PC-3 (cell line): ENCODE data around the gene ZNF532. TPM values are rescaled to one million over a fixed set of nuclear protein-coding genes. Genes with fewer than 3 reads are reported as not detected.

Source experiments
- ATAC-seq: fragments of 200-7000 bp; cut with Tn5 transposase; 2 replicates; pipeline ENCODE4 v1.9.1; 2020; ENCODE audit warnings: mild to moderate bottlenecking, moderate library complexity
- BruUV-seq: library from RNA; stranded (reverse); fragments of 400-500 nt; replicated peaks from 2 replicates; lab custom pipeline; 2021; lab: Mats Ljungman, UMichigan
- CTCF ChIA-PET: fragments of 300-600 bp; sonication (Branson Sonifier 250); formaldehyde crosslinking; loops from one replicate; lab custom pipeline; 2022; ENCODE audit warnings: antibody characterized with exemption; lab: Charles Lee
- POLR2A ChIA-PET: fragments of 300-600 bp; sonication (Branson Sonifier 250); formaldehyde crosslinking; loops from one replicate; lab custom pipeline; 2022; ENCODE audit warnings: antibody characterized with exemption; ENCODE audit not compliant: unreplicated experiment; lab: Charles Lee
- DNase-seq: peaks from one replicate; pipeline ENCODE4 v3.0.0-alpha.2; 2015
- H2AFZ ChIP-seq: fragments of 300-600 bp; sonication (generic); 2 replicates; pipeline ENCODE4 v1.6.0; 2016; ENCODE audit warnings: antibody characterized with exemption, low read length
- H3F3A ChIP-seq: fragments of 300-600 bp; sonication (generic); one replicate; pipeline ENCODE4 v1.6.0; 2017; ENCODE audit warnings: antibody characterized with exemption, low read length, control low read depth, mild to moderate bottlenecking; ENCODE audit not compliant: unreplicated experiment
- H3K27ac ChIP-seq: fragments of 300-600 bp; sonication (generic); 2 replicates; pipeline ENCODE4 v1.5.1; 2016; ENCODE audit warnings: mild to moderate bottlenecking, low read length
- H3K27me3 ChIP-seq: fragments of 300-600 bp; sonication (generic); 2 replicates; pipeline ENCODE4 v1.6.1; 2016; ENCODE audit warnings: low read length, mixed read lengths
- H3K36me3 ChIP-seq: fragments of 300-600 bp; sonication (generic); 2 replicates; pipeline ENCODE4 v1.6.1; 2016; ENCODE audit warnings: low read depth, mixed run types, low read length, mixed read lengths
- H3K4me1 ChIP-seq: fragments of 300-600 bp; sonication (generic); 2 replicates; pipeline ENCODE4 v1.5.1; 2016; ENCODE audit warnings: low read length; ENCODE audit not compliant: insufficient read depth
- H3K4me2 ChIP-seq: fragments of 300-600 bp; sonication (generic); 2 replicates; pipeline ENCODE4 v1.6.0; 2016; ENCODE audit warnings: low read length
- H3K4me3 ChIP-seq: fragments of 300-600 bp; sonication (generic); 2 replicates; pipeline ENCODE4 v1.5.1; 2016; ENCODE audit warnings: mild to moderate bottlenecking, low read length, mixed read lengths
- H3K79me2 ChIP-seq: fragments of 300-600 bp; sonication (generic); 2 replicates; pipeline ENCODE4 v1.6.1; 2017; ENCODE audit warnings: low read length, mixed read lengths
- H3K9ac ChIP-seq: fragments of 300-600 bp; sonication (generic); 2 replicates; pipeline ENCODE4 v1.6.0; 2016; ENCODE audit warnings: mild to moderate bottlenecking, low read length
- H3K9me2 ChIP-seq: fragments of 300-600 bp; sonication (generic); replicated peaks from 2 replicates; pipeline ENCODE4 v1.6.1; 2016; ENCODE audit warnings: mixed run types, low read length, mixed read lengths
- H3K9me3 ChIP-seq: fragments of 300-600 bp; sonication (generic); 2 replicates; pipeline ENCODE4 v1.6.1; 2016; ENCODE audit warnings: low read length, mixed read lengths
- H4K20me1 ChIP-seq: fragments of 300-600 bp; sonication (generic); 2 replicates; pipeline ENCODE4 v1.6.1; 2016; ENCODE audit warnings: low read length, mixed read lengths
- EZH2 ChIP-seq: fragments of 300-600 bp; sonication (generic); IDR thresholded peaks from one replicate; pipeline ENCODE4 v1.6.1; 2017; ENCODE audit warnings: antibody characterized with exemption, mild to moderate bottlenecking, low read length; ENCODE audit not compliant: unreplicated experiment
- EZH2phosphoT487 ChIP-seq: fragments of 300-600 bp; sonication (generic); IDR thresholded peaks from 2 replicates; pipeline ENCODE4 v1.6.1; 2018; ENCODE audit warnings: mild to moderate bottlenecking, antibody characterized with exemption, low read length, borderline replicate concordance
- intact Hi-C: fragments of 100-400 bp; cut with micrococcal nuclease; formaldehyde crosslinking; loops from 2 replicates; pipeline ENCODE4 v1.9.0; 2023
- total RNA-seq: library from RNA; depleted of rRNA; stranded (reverse); fragments of >200 nt; gene quantifications from 2 replicates; pipeline ENCODE4 v1.2.3, GENCODE V29; 2014
- TF ChIP-seq, protein P1 (sequence below): fragments of 300-600 bp; sonication (generic); conservative IDR thresholded peaks from 2 replicates; pipeline ENCODE4 v1.5.1; 2017; ENCODE audit warnings: antibody characterized with exemption, low read depth, mild to moderate bottlenecking, low read length

ZNF532 gene
- total RNA-seq, 1 experiment from 2014 or later = 47.3 TPM

DNA sequence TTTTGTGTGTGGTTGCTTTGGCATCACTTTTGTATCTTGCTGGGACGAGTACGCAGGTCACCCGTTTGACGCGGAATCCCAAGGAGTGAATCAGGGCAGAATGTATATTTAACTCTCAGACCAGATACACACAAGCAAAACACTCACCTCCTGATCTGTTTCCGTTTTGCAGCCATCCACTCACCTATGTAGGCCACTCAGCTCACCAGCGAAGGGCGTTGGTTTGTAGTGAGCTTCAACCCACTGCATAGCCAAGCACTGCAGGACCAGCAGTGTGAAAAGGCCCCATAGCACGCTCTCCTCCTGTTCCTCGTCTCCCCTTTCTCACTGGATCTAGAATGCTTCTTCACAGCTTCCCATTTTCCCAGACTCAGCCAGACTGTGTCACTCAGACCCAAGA, 58.3 kb downstream of the ZNF532 start:
- H3F3A ChIP-seq = no peaks in the 10 kb centered on the region
- H3K4me1 ChIP-seq = no peaks in the 10 kb centered on the region
- H3K4me3 ChIP-seq = no peak overlapping the region
- peaks cover 93% of the 10 kb centered on the region for H3K79me2 ChIP-seq
- DNase-seq = no peak
- POLR2A ChIA-PET = no interaction called here
- peaks cover 36% of the 10 kb centered on the region for H3K36me3 ChIP-seq
- intact Hi-C loops = no loop called here
- H2AFZ ChIP-seq = no peak overlapping the region
- H3K9me3 ChIP-seq = no peaks in the 10 kb centered on the region
- H3K9ac ChIP-seq = no peak overlapping the region
- no peak overlapping the region for H3K27ac ChIP-seq
- H4K20me1 ChIP-seq = 0 out of 2 replicates have a peak, but pooled peaks cover 5% of the 10 kb centered on the region
- no peak overlapping the region for H3K4me2 ChIP-seq
- H3K27me3 ChIP-seq = no peaks in the 10 kb centered on the region
- no peak for TF ChIP-seq EZH2
- TF ChIP-seq EZH2phosphoT487 = no peak
- TF ChIP-seq, protein P1, sequence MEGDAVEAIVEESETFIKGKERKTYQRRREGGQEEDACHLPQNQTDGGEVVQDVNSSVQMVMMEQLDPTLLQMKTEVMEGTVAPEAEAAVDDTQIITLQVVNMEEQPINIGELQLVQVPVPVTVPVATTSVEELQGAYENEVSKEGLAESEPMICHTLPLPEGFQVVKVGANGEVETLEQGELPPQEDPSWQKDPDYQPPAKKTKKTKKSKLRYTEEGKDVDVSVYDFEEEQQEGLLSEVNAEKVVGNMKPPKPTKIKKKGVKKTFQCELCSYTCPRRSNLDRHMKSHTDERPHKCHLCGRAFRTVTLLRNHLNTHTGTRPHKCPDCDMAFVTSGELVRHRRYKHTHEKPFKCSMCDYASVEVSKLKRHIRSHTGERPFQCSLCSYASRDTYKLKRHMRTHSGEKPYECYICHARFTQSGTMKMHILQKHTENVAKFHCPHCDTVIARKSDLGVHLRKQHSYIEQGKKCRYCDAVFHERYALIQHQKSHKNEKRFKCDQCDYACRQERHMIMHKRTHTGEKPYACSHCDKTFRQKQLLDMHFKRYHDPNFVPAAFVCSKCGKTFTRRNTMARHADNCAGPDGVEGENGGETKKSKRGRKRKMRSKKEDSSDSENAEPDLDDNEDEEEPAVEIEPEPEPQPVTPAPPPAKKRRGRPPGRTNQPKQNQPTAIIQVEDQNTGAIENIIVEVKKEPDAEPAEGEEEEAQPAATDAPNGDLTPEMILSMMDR = no peak
- no peaks in the 10 kb centered on the region for H3K9me2 ChIP-seq
- ATAC-seq = no peak
- CTCF ChIA-PET = no interaction called here
- BruUV-seq = no TSS peak

DNA sequence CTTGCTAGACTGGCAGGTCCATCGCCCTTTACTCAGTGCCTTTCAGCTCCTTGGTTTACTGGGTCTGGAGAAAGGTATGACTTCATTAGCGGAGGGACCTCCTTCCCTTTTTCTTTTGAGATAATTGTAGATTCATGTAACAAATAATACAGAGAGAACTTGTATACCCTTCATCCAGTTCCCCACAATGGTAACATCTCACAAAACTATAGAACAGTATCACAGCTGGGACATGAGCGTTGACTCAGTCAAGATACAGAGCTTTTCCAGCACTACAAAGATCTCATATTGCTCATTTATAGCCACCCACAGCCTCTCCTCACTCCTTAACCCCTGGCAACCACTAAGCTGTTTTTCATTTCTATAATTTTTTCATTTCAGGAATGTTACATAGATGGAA, 59.8 kb downstream of the ZNF532 start:
- H3F3A ChIP-seq = no peaks in the 10 kb centered on the region
- no peak overlapping the region for H3K4me2 ChIP-seq
- H3K9ac ChIP-seq = no peak overlapping the region
- H3K27me3 ChIP-seq = no peaks in the 10 kb centered on the region
- ATAC-seq (no peak), DNase-seq (no peak)
- no peak overlapping the region for H3K4me3 ChIP-seq
- peaks cover 96% of the 10 kb centered on the region for H3K79me2 ChIP-seq
- no peak for TF ChIP-seq EZH2phosphoT487
- TF ChIP-seq, protein P1 = no peak
- TF ChIP-seq EZH2 = no peak
- ChIA-PET POLR2A (no interaction called here), CTCF (no interaction called here)
- no peak overlapping the region for H2AFZ ChIP-seq
- no peaks in the 10 kb centered on the region for H3K4me1 ChIP-seq
- no peak overlapping the region for H3K27ac ChIP-seq
- peaks cover 25% of the 10 kb centered on the region for H3K36me3 ChIP-seq
- BruUV-seq = no TSS peak
- no peaks in the 10 kb centered on the region for H3K9me3 ChIP-seq
- intact Hi-C loops = no loop called here
- no peaks in the 10 kb centered on the region for H3K9me2 ChIP-seq
- 0 out of 2 replicates have a peak, but pooled peaks cover 5% of the 10 kb centered on the region for H4K20me1 ChIP-seq

DNA sequence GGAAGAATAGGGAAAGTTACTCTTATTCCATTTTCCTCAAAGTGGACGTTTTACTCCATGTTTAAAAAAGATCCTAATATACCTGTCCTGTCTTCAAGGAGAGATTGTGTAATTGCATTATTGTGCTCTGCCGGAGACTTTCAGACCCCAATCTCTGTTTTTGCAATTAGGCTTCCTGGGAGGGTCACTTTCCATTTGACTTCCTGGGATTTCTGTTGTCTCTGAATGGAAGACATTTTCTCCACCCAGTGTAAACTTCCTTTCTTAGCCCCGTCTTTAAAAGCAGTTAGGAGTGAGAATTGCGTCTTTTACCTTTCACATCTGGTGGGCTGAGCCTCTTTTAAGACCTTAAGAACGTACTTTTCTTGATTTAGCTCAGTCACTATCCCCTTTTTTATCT, 63.0 kb downstream of the ZNF532 start:
- peaks cover 24% of the 10 kb centered on the region for H3K36me3 ChIP-seq
- no peak overlapping the region for H3K4me3 ChIP-seq
- CTCF ChIA-PET = no interaction called here
- no peaks in the 10 kb centered on the region for H3K4me1 ChIP-seq
- BruUV-seq = no TSS peak
- ATAC-seq = no peak
- H4K20me1 ChIP-seq = 0 out of 2 replicates have a peak, but pooled peaks cover 5% of the 10 kb centered on the region
- DNase-seq = no peak
- H3K4me2 ChIP-seq = no peak overlapping the region
- TF ChIP-seq EZH2 = no peak
- TF ChIP-seq, protein P1 = no peak
- no peak for TF ChIP-seq EZH2phosphoT487
- no peak overlapping the region for H3K9ac ChIP-seq
- no peaks in the 10 kb centered on the region for H3K9me3 ChIP-seq
- no peak overlapping the region for H2AFZ ChIP-seq
- H3K79me2 ChIP-seq = peaks cover 99% of the 10 kb centered on the region
- H3K27ac ChIP-seq = no peak overlapping the region
- H3K9me2 ChIP-seq = no peaks in the 10 kb centered on the region
- intact Hi-C loops = no loop called here
- no peaks in the 10 kb centered on the region for H3F3A ChIP-seq
- H3K27me3 ChIP-seq = no peaks in the 10 kb centered on the region
- POLR2A ChIA-PET = no interaction called here
